HG02870 (cell line): Measurements from ENCODE around the gene MPP1.

Source experiments
- ATAC-seq: cut with Tn5 transposase; IDR thresholded peaks from one replicate; pipeline ENCODE4 v1.9.1; 2021; ENCODE audit warnings: mild to moderate bottlenecking, moderate library complexity; ENCODE audit not compliant: unreplicated experiment

MPP1 gene

GRCh38 chrX:154813801-154814200 is 8.5 kb upstream of the MPP1 start:
- no peak for ATAC-seq

GRCh38 chrX:154812341-154813101 is 7.2 kb upstream of the MPP1 start:
- no peak for ATAC-seq

- ATAC-seq: no peak
Observed at GRCh38 chrX:154809939-154810665, 4.8 kb upstream of the MPP1 start.

GRCh38 chrX:154806837-154807501 is 1.7 kb upstream of the MPP1 start:
- ATAC-seq: no peak

GRCh38 chrX:154805696-154806091 is 409 bp upstream of the MPP1 start:
- peak; percentile 10 for ATAC-seq

GRCh38 chrX:154804261-154804956 is 876 bp downstream of the MPP1 start:
- no peak for ATAC-seq

GRCh38 chrX:154802947-154803346 is 2.3 kb downstream of the MPP1 start:
- no peak for ATAC-seq

- ATAC-seq: no peak
Observed at GRCh38 chrX:154800478-154801210, 4.6 kb downstream of the MPP1 start.

GRCh38 chrX:154799556-154800348 is 5.5 kb downstream of the MPP1 start:
- no peak for ATAC-seq

- ATAC-seq: no peak
Observed at GRCh38 chrX:154797006-154797405, 8.3 kb downstream of the MPP1 start.

GRCh38 chrX:154795016-154795415 is 10.3 kb downstream of the MPP1 start:
- no peak for ATAC-seq

GRCh38 chrX:154793084-154793795 is 12.0 kb downstream of the MPP1 start:
- no peak for ATAC-seq

- no peak for ATAC-seq
Observed at GRCh38 chrX:154791939-154792338, 13.3 kb downstream of the MPP1 start.

- ATAC-seq: no peak
Observed at GRCh38 chrX:154791467-154791866, 13.8 kb downstream of the MPP1 start.

- no peak for ATAC-seq
Observed at GRCh38 chrX:154785716-154786115, 19.6 kb downstream of the MPP1 start.

- ATAC-seq: no peak
Observed at GRCh38 chrX:154784149-154784995, 20.9 kb downstream of the MPP1 start.

- no peak for ATAC-seq
Observed at GRCh38 chrX:154780968-154781367, 24.3 kb downstream of the MPP1 start.

GRCh38 chrX:154779261-154779660 is 26.0 kb downstream of the MPP1 start:
- ATAC-seq: no peak
